BE2C (cell line): ENCODE data around the gene GABBR1.

ENCODE experiments used
- DNase-seq: peaks from one replicate; pipeline ENCODE4 v3.0.0-alpha.2; 2020
- H3K27me3 ChIP-seq: fragments of 250-450 bp; sonication (Bioruptor Pico); 2 replicates; pipeline ENCODE4 v1.5.1; 2020; ENCODE audit warnings: mild to moderate bottlenecking
- H3K36me3 ChIP-seq: fragments of 250-450 bp; sonication (Bioruptor Pico); 2 replicates; pipeline ENCODE4 v1.5.1; 2020; ENCODE audit warnings: mild to moderate bottlenecking
- H3K4me1 ChIP-seq: fragments of 250-450 bp; sonication (Bioruptor Pico); 2 replicates; pipeline ENCODE4 v1.5.1; 2020
- H3K4me3 ChIP-seq: 2 replicates; pipeline ENCODE4 v1.5.1; 2011; ENCODE audit warnings: low read depth, low read length
- H3K9me3 ChIP-seq: fragments of 250-450 bp; sonication (Bioruptor Pico); 2 replicates; pipeline ENCODE4 v1.5.1; 2020
- TF ChIP-seq, protein P1 (sequence below): IDR thresholded peaks from 2 replicates; pipeline ENCODE4 v1.5.1; 2012; ENCODE audit warnings: mild to moderate bottlenecking, low read depth, low read length

GABBR1 gene

DNA sequence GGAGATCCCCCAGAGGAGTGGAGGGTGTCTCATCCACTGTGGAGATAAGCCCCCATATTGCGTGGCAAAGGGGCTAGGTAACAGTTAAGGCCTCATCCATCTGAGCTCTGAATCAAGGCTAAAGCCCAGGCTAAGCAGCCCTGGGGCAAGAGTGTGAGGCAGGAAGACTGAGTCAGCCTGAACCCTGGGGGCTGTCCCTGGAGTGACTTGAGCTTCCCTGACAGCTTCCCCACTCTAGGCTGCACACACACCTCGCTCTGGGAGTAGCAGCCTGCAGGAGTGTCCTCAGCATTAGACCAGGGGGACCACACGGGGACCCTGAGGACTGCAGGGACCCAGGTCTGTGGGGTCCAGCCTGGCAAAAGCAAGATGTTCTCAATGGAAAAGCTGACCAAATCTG lies 101.3 kb downstream of the GABBR1 start:
- Histone ChIP-seq H3K9me3 (no peaks in the 10 kb centered on the region), H3K4me3 (no peak overlapping the region), H3K36me3 (no peaks in the 10 kb centered on the region), H3K4me1 (no peaks in the 10 kb centered on the region), H3K27me3 (no peaks in the 10 kb centered on the region)
- DNase-seq: no peak
- TF ChIP-seq, protein P1, sequence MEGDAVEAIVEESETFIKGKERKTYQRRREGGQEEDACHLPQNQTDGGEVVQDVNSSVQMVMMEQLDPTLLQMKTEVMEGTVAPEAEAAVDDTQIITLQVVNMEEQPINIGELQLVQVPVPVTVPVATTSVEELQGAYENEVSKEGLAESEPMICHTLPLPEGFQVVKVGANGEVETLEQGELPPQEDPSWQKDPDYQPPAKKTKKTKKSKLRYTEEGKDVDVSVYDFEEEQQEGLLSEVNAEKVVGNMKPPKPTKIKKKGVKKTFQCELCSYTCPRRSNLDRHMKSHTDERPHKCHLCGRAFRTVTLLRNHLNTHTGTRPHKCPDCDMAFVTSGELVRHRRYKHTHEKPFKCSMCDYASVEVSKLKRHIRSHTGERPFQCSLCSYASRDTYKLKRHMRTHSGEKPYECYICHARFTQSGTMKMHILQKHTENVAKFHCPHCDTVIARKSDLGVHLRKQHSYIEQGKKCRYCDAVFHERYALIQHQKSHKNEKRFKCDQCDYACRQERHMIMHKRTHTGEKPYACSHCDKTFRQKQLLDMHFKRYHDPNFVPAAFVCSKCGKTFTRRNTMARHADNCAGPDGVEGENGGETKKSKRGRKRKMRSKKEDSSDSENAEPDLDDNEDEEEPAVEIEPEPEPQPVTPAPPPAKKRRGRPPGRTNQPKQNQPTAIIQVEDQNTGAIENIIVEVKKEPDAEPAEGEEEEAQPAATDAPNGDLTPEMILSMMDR: no peak

DNA sequence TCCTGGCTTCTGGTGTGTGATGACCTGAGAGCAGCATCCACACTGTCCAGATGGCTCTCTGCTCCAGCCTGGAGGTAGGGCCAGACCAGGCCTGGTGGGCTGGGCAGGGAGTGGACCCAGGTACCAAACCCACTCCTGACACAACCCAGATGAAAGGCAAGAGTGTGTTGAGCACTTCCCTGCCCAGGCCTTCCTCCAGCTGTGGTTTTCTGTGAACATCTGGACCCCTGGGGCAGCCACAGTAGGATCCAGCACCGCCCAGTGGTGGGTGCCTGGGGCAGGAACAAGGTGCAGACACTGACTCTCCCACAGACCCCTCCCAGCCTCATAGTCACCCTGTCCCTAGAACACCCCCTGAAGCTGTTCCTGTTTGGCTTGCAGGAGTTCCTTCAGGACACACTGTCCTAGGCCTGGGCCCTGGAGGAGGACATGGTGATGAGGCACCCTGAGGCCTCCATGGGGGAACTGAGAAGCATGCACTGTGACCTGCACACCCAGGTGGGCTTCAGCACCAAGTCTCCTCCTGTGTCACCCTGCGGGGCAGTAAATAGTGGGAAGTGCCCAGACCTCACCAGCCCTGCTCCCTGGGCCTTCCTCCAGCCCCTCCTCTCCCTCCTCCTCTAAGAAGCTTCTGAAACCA lies 102.2 kb downstream of the GABBR1 start:
- no peak for DNase-seq
- Histone ChIP-seq H3K36me3 (no peaks in the 10 kb centered on the region), H3K9me3 (no peaks in the 10 kb centered on the region), H3K4me1 (no peaks in the 10 kb centered on the region), H3K4me3 (no peak overlapping the region), H3K27me3 (0 out of 2 replicates have a peak, but pooled peaks cover 2% of the 10 kb centered on the region)
- TF ChIP-seq, protein P1: no peak

DNA sequence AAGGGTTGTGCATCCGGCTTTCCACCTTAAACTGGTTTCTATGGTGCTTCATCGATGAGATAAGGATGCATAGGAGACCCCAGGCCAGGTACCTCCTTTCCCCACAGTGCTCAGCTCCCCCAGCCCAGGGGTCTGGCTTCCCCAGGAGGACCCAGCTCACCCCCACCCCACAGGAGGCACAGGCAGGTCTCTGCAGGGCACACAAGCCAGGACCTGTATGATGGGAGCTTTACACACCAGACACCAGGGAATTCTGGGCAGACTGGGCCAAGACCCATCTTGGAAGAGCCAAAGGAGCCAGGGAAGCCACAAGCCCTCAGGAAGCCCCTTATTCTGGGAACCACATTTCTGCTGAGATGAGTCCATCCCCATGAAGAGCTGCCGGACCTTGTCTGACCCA lies 103.0 kb downstream of the GABBR1 start:
- Histone ChIP-seq H3K4me3 (no peak overlapping the region), H3K36me3 (no peaks in the 10 kb centered on the region), H3K4me1 (no peaks in the 10 kb centered on the region), H3K9me3 (no peaks in the 10 kb centered on the region), H3K27me3 (0 out of 2 replicates have a peak, but pooled peaks cover 7% of the 10 kb centered on the region)
- TF ChIP-seq, protein P1: no peak
- no peak for DNase-seq

DNA sequence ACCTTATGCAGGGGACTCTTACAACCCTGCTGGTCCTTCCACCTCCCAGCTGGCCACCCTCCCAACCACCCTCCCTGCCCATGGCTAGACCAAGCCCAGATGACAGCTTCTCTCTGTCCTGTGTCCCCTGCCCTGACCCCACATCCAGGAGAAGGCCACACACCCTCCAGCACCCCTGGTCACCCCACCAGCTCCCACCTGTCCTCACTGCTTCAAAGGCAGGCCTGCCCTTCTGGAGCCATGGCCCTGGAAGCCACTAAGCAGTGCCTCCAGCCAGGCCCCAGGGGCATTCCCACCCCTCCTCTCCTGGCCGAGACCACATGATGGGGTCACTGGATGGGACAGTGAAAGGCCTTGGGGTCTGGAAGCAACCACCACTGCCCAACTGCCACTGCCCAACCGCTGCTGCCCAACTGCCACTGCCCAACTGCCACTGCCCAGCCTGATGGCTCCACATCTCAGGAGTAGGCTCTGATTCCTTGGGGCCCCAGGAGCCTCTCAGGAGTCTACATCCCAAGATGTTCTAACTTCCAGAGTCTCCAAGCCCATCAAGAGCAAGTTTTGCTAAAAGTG lies 103.9 kb downstream of the GABBR1 start:
- Histone ChIP-seq H3K27me3 (0 out of 2 replicates have a peak, but pooled peaks cover 7% of the 10 kb centered on the region), H3K4me3 (no peak overlapping the region), H3K4me1 (no peaks in the 10 kb centered on the region), H3K36me3 (no peaks in the 10 kb centered on the region), H3K9me3 (no peaks in the 10 kb centered on the region)
- TF ChIP-seq, protein P1: no peak
- no peak for DNase-seq

DNA sequence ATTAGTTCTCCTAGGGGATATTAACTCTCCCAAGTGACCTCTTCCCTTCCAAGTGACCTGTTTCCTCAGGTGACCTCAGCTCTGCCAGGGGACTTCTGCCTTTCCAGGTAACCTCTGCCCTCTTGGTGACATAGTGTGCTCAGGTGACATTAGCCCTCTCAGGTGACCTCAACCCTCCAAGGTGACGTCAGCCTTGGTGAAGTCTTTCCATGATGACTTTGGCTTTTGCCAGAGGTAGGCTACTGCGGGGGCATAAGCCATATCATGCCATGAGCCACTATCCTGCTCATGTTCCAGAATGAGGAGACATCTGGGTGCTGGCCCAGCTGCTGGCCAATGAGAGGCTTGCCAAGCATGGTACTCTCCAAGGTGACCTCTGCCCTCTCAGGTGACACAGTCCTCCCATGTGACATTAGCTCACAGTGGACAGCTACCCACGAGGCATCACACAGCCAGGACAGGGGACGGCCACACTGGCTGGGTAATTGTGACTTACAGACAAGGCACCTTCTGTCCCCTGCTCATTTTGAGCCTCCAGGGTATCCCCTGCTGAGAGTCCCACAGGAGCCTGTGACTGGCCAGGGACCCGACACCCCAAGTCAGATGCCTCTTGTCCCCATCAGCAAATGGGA lies 104.6 kb downstream of the GABBR1 start:
- Histone ChIP-seq H3K36me3 (no peaks in the 10 kb centered on the region), H3K4me3 (no peak overlapping the region), H3K9me3 (no peaks in the 10 kb centered on the region), H3K27me3 (0 out of 2 replicates have a peak, but pooled peaks cover 7% of the 10 kb centered on the region), H3K4me1 (no peaks in the 10 kb centered on the region)
- no peak for DNase-seq
- TF ChIP-seq, protein P1: no peak

DNA sequence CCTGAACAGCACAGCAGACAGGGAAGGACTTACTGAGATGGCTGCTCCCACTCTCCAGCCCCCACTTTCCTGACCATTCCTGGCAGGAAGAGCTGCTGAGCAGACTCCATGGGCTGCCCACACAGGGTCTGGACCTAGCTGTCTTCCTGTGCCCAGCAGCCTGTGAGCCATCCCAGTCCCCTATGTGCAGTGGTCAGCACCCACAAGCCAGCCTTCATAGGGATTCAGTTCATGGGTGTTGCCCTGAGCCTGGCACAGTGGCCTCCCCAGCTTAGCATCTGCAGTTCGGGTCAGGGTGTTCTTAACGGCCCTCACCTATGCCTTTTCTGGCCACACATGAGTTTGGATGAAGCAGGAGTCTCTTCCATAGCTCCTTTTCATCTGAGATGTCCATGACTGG lies 105.4 kb downstream of the GABBR1 start:
- Histone ChIP-seq H3K27me3 (0 out of 2 replicates have a peak, but pooled peaks cover 7% of the 10 kb centered on the region), H3K36me3 (no peaks in the 10 kb centered on the region), H3K4me3 (no peak overlapping the region), H3K4me1 (no peaks in the 10 kb centered on the region), H3K9me3 (no peaks in the 10 kb centered on the region)
- TF ChIP-seq, protein P1: no peak
- DNase-seq: no peak
